GM21381 (cell line): Measurements from ENCODE around the gene CDK10.
"Not testable (repeated sequence)": the region's sequence is repeated elsewhere in the genome, so short reads cannot be mapped to it uniquely, and the experiment has no call there.

Source experiments
- ATAC-seq: cut with Tn5 transposase; IDR thresholded peaks from one replicate; pipeline ENCODE4 v1.9.1; 2021; ENCODE audit warnings: mild to moderate bottlenecking, moderate library complexity; ENCODE audit not compliant: unreplicated experiment

CDK10 gene

GRCh38 chr16:89695086-89695874 is 8.8 kb downstream of the CDK10 start:
- ATAC-seq = no peak

GRCh38 chr16:89695875-89696669 is 9.6 kb downstream of the CDK10 start:
- no peak for ATAC-seq

DNA sequence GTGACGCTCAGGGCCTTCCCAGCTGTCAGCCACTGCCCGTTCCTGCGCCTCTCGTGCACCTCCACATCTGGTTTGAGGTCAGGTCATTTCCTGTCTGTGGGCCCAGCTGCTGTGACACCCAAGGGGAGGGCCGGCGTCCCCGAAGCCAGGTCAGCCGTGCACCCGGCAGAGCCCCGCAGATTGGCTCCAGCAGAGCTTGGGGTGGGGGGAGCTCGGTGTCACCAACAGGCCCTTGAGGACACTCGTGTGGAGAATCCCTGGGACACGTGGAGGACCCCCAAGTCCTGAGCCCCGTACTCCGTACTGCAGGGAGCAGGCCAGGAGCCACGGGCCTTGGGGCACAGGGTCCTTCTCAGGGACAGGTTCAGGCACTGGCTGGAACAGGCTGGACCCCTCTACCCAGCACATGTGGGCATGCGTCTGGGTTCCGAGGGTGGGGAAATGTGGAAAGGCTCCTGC is 10.2 kb downstream of the CDK10 start:
- ATAC-seq = no peak

- ATAC-seq = no peak
These were observed 10.7 kb downstream of the CDK10 start for GRCh38 chr16:89697161-89697615.

GRCh38 chr16:89697616-89698331 is 11.3 kb downstream of the CDK10 start:
- no peak for ATAC-seq

GRCh38 chr16:89698717-89699116 is 12.2 kb downstream of the CDK10 start:
- not testable (repeated sequence) for ATAC-seq

DNA sequence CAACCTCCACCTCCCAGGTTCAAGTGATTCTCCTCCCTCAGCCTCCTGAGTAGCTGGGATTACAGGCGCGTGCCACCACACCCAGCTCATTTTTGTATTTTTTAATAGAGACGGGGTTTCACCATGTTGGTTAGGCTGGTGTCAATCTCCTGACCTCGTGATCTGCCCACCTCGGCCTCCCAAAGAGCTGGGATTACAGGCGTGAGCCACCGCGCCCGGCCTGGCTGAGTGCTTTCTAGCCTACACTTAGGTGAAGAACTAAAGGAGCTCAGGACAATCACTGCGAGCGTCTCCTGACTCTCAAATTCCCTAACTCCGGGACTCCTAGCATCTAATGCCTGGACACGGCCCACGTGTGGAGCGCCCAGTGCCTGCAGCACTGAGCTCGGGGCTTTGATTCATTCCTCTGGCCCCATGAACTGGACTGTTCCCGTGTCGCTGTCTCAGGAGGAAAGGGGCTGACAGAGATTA is 13.2 kb downstream of the CDK10 start:
- not testable (repeated sequence) for ATAC-seq

- ATAC-seq = peak; percentile 44
These were observed 13.7 kb downstream of the CDK10 start for GRCh38 chr16:89700100-89700648.

DNA sequence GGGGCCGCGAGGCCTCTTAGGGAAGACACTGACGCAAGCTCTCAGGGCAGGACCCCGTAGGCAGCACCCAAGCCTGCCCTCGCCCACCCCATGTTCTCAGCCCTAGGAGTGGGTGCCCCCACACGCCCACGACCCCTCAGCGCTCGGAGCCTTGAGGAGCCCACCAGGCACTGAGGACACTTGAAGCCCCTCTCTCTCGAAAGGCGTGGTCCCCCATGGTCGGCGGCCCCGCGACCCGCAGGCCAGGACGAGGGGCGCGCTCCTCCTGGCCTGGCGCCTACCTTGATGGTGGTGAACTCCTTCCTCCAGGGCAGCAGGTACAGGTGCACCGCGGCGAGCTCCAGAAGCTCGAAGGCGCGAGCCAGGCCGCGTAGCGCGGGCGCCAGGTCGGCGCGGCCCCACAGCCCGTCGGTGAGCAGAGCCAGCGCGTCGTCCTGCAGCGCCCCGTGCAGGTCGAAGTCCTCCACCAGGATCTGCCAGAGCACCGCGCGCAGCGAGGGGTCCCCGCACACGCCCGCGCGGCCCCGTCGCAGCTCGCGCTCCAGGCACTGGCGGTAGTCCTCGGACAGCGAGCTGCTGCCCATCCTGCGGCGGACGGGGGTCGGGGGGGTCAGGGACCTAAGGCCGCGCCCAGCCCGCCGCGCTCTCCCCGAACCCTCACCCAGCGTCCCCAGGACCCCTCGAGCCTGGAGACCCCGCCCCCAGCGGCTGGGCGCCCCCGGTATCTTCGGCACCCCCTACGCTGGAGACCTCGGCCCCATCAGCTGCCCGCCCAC is 14.3 kb downstream of the CDK10 start:
- ATAC-seq = peak; percentile 7

DNA sequence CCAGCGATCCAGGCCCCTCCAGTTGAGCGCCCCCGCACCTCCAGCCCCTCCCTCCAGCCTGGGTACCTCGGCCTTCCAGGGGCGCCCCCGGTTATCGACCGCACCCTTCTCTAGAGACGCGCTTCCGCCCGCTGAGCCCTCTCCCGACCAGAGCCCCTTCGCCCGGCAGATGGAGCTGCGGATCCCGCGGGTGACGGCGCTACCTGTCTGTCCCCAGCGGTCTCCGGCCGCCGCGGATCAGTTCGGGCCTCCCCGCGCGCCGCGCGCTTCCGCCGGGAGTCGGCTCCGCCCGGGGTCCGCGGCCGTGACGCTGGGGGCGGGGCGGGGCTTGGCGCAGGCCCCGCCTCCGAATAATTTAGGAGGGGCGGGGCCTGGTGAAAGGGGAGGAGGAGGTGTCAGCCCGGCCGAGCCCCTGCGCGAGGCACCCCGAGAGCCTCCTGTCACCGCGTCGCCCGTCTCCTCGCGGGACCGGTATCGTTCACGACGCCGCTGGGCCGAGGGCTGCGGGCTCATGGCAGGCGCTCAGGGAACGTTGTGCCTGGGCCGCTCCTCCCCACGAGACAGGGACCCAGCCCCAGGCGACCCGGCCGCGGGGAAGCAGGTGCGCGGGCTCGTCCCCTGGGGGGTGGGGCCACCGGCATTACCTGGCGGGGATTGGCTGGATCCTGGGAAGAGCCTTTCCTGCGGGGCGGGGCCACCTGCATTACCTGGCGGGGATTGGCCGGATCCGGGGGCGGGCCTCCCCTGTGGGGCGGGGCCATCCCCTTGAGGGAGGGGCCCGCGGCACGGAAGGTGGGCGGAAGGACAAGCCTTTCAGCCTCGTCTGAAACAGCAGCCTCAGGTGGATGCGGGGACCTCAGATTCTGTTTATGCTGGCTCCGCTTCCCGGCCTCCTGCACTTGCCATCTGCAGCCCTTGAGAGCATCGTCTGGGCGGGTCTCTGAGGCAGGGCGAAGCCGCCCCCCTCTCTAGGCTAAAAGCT is 15.2 kb downstream of the CDK10 start, which contains the start of gene SPATA2L:
TSS of gene SPATA2L (minus strand) at position 281 of the 982 bp plus-strand sequence. CDS start 473 bp downstream, outside the sequence.
- peak; percentile 65 for ATAC-seq

- no peak for ATAC-seq
These were observed 17.8 kb downstream of the CDK10 start for GRCh38 chr16:89704281-89704680.

DNA sequence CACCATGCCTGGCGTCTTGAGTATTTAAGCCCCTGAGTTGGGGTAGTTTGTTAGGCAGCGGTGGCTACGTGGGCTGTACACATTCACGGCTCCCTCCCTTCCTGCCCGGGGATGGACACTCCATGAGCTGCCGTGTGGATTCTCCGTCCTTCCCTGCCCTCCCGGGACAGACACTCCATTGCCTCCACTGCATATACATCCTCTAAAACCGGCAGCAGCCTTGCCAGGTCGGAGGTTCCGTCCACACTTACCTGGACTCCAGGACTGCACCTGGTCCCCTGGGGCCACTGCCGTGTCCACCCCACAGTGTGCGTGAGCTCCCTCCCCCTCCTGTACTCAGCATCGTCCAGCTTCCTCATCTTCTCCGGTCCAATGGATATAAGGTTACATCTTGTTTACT is 18.5 kb downstream of the CDK10 start:
- no peak for ATAC-seq

DNA sequence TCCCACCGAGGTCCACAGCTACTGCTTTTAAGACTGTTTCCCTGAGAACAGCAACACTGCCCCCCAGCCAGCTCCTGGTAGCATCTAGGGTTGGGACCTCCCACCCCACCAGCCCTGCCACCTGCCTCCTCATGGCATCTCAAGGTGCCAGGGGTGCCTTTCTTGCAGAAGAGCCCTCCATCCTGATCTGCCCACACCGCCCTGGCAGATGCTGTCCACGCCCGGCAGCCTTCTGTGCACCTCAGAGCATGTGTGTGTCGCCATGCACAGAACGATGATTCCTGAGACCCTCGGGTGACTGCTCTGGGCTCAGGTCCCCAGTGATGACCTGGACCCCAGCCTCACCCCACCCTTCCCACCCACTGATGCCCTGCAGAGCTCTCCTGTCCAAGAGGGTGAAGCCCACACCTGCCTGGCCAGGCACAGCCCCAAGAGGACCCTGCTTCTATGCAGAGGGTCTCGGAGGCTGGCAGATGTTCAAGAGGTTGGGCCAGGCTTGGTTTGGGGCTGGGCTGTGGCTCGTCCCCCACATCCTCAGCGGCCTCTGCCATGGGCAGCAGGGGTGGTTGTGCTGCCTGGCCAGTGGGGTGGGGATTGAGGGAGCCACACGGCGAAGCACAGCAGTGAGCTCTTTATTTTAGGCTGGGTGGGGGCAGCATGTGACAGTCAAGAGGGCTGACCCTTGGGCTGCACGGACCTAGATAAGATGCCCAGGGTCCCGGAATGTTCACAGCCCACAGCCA is 20.2 kb downstream of the CDK10 start:
- no peak for ATAC-seq

DNA sequence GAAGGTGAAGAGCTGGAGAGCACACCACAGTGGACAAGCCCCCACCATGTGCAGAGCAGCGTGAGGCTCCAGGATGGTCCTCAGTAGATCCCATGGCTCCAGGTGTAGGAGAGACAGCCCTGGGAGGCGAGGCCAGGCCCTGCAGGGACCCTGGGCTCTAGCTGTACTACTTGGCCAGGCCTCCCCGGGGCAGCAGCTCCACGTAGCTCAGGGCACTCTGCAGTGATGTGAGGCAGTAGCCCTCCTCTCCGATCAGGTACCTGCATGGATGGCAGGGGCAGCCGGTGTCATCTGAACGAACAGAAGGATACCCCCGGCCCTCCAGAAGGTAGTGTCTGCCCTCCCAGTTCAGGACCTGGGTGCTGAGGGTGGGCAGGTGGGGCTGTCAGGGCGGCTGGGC is 21.2 kb downstream of the CDK10 start:
- ATAC-seq = no peak

DNA sequence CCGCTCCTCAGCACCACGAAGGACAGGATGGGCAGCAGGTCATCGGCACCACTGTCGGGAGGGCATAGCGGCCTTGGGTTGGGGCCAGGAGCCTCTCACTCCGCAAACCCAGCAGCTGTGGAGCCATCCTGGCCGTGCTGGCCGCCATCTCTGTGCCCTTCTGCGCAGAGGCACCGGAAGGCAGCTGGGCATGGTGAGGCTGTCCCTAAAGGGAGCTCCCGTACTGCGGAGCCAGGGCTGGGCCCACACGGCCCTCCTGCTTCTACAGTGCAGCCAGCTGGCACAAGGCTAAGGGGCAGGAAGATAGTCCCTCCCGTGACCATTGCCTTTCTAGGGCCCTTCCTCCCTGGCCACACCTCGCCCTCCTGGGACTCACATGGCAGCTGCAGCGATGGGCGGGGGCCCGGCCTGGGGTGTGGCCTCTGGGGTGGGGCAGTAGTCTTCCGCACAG is 22.0 kb downstream of the CDK10 start:
- no peak for ATAC-seq

GRCh38 chr16:89709166-89709565 is 22.7 kb downstream of the CDK10 start:
- no peak for ATAC-seq

GRCh38 chr16:89709716-89710432 is 23.4 kb downstream of the CDK10 start:
- ATAC-seq = no peak
